ENCODE data around the gene RAD23B. TPM values are rescaled to one million over a fixed set of nuclear protein-coding genes. Genes with fewer than 3 reads are reported as not detected.
A peak's percentile ranks its signal among the peaks of the same experiment; 100 is the strongest.
"Not testable (repeated sequence)": the region's sequence is repeated elsewhere in the genome, so short reads cannot be mapped to it uniquely, and the experiment has no call there.

RAD23B gene
- total RNA-seq, 1 donor from 2014 or later, result 90.6 TPM

- peak; percentile 38 for DNase-seq (ENCODE audit: low read depth)
These were observed 9.9 kb downstream of the RAD23B start for GRCh38 chr9:107292821-107293542.

DNA sequence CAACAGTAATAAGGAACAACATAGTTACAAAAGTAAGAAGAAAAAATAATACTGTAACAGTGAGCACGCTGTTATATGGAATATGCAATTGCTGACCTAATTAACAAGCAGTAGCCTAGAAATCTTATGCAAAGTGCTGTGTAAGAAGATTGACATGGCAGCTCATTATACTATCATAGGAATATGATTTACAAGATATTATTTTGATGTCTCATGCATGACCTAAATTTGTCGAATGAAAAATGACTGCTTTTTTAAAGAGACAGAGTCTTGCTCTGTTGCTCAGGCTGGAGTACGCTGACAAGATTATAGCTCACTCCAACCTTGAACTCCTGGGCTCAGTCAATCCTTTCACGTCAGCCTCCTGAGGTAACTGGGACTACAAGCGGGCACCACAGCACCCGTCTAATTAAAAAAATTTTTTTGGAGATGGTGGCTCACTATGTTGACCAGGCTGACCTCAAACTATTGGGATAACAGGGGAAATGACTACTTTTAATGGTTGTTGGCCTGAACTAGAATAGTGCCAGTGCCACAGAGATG, 10.5 kb downstream of the RAD23B start:
- no peak for DNase-seq (ENCODE audit: low read depth)

GRCh38 chr9:107294756-107295155, 11.7 kb downstream of the RAD23B start:
- DNase-seq (ENCODE audit: low read depth), result no peak

- DNase-seq (ENCODE audit: low read depth), result no peak
These were observed 12.9 kb downstream of the RAD23B start for GRCh38 chr9:107295995-107296394.

- not testable (repeated sequence) for DNase-seq (ENCODE audit: low read depth)
These were observed 13.5 kb downstream of the RAD23B start for GRCh38 chr9:107296592-107296991.

GRCh38 chr9:107299437-107299836, 16.4 kb downstream of the RAD23B start:
- DNase-seq (ENCODE audit: low read depth), result peak; percentile 36

GRCh38 chr9:107306308-107306707, 23.2 kb downstream of the RAD23B start:
- no peak for DNase-seq (ENCODE audit: low read depth)

DNA sequence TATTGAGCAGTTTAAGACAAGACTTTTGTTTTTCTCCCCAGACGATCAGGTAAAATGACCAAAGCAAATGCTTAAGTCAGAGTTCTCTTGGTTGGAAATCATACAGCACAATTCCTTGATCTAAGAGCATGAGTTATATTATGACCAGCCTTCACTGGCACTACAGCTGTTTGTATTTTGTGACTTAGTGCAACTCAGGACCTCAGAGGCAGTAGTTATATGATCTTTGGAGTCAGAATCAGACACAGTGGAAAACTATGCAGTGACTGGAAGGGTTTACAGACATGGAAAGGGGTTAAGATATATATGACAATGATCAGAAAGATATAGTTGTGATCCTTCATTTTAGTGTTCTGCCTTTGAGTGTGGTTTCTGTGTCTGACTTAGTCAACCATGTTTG, 24.3 kb downstream of the RAD23B start:
- DNase-seq (ENCODE audit: low read depth), result no peak

- DNase-seq (ENCODE audit: low read depth), result peak; percentile 65
These were observed 25.4 kb downstream of the RAD23B start for GRCh38 chr9:107308461-107308860.

- DNase-seq (ENCODE audit: low read depth), result peak; percentile 46
These were observed 26.2 kb downstream of the RAD23B start for GRCh38 chr9:107309271-107309670.

DNA sequence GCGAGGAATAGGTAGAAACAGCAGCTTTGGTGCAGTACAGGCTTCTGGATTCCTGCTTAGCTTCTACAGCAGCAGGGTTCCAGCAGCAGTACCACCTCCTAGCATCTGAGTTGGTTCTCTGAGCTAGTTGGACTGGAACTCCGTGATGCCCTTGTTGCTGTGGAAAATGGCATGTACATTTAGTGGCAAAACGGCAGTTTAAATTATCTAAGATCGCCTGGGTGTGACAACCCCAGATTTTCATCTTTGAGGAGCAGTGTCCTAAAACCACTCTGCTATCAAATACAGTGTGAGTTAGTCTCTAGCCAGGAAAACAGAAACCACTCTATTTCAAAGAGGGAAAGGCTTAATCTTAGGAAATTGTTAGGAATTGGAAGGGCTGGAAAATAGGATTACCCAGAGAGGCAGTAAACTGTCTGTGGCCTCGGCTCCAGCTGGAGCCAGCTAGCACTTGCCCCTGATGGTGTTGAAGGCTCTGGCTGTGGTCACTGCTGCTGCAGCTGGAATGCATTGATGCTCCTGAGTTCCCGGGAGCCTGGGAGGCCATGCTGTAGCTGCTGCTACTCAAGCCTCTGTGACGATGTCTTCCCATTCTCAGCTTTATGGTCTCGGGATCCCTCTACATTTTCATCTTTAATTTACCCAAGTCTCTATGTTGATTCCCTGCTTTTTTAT, 29.4 kb downstream of the RAD23B start:
- no peak for DNase-seq (ENCODE audit: low read depth)

GRCh38 chr9:107313555-107314096, 30.5 kb downstream of the RAD23B start:
- no peak for DNase-seq (ENCODE audit: low read depth)

DNA sequence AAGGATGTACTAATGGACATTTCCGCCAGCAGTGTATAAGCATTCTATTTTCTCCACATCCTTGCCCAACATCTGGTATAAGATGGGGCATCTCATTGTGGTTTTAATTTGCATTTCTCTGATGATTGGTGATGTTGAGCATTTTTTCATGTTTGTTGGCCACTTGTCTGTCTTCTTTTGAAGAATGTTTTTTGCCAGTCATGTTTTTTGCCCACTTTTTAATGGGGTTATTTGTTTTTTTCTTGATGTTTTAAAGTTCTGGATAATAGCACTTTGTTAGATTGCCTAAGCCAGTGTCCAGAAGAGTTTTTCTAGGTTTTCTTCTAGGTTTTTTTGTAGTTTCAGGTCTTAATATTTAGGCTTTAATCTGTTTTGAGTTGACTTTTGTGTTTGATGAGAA, 31.7 kb downstream of the RAD23B start:
- no peak for DNase-seq (ENCODE audit: low read depth)

GRCh38 chr9:107316795-107317661, 33.9 kb downstream of the RAD23B start:
- no peak for DNase-seq (ENCODE audit: low read depth)

DNA sequence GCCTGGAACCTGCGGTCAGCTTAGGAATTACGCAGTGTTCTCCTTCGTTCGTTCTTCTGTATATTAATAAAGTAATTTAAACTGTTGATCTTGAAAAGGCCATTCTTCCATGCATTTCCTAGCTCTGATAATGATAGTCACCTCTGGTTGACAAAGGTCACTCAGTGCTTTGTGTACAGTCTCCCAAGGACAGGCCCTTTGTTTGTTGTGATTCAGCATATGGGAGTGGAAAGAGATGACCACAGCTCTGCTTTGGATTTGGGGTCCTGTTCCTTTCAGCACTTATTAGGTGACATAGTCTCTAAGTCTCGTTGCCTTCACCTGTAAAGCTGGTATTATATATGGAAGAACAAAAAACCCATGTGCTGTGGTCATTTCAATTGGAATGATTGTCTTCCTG, 39.6 kb downstream of the RAD23B start:
- no peak for DNase-seq (ENCODE audit: low read depth)

DNA sequence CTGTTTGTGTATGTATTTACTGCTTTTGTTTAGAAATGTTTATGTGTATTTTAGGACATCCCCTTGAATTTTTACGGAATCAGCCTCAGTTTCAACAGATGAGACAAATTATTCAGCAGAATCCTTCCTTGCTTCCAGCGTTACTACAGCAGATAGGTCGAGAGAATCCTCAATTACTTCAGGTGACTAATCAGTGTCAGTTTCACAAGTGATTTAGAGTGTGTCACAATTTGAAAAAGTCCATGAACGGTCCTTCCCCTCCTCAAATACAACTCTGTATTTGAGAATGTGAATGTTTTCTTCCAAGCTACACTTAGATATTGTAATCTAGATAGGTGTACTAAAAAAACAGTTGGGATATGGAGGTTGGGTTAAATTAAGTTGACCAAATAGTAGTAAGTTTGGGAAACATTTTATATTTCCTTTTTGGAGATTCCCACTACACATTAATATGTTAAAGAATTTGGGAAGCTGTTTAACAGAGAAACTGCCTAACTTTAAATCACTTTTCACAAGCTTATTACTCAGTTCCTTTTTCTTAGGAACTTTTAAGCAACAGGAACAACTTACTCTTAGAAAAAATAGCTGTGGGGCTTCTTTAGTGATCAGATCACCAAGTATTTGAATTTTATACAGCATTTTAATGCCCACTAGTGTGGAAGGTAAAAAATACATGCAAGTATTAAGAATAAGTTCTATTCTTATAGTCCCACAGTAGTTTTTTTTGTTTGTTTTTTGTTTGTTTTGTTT, 40.9 kb downstream of the RAD23B start:
- no peak for DNase-seq (ENCODE audit: low read depth)

DNA sequence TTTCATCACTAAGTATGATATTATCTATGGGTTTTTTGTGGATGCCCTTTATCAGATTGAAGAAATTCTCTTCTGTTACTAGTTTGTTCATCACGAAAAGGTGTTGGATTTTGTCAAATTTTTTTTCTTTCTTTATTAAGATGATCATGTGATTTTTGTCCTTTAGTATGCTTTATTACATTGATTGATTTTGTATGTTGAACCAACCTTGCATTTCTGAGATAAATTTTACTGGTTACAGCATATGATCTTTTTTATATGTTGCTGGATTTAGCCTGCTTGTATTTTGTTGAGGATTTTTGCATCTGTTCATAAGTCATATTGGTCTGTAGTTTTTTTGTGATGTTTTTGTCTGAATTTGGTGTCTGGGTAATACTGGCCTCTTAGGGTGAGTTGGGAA, 42.8 kb downstream of the RAD23B start:
- no peak for DNase-seq (ENCODE audit: low read depth)

DNA sequence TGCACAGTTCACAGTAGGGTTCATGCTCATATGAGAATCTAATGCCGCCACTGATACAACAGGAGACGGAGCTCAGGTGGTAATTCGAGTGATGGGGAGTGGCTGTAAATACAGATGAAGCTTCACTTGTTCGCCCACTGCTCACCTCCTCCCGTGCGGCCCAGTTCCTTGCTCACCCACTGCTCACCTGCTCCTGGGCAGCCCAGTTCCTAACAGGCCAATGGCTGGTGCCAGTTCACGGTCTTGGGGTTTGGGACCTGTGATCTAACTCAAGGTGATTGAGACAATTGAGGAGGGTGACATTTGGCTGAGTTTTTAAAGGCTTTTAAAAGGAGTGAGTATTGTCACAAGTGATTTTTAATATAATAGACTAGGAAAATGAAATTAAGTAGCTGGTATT, 45.4 kb downstream of the RAD23B start:
- no peak for DNase-seq (ENCODE audit: low read depth)

GRCh38 chr9:107330420-107330819, 47.3 kb downstream of the RAD23B start:
- DNase-seq (ENCODE audit: low read depth), result no peak

DNA sequence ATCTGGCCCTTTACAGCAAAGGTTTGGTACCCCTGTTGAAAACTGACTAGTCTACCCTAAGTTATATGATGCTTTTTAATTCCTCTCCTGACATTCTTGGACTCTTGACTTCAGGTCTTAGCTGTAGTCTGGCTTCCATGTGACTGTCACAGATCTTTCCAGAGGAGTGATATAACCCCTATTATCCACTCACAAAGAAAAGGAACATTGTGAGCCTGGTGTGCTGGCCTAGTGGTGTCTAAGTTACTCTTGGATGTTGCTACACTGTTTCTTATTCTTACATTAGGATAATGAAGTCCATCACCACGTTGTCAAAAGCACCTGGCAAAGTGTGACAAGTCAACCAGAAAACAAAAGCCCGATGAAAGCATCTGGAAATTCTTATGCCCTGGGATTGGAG, 49.8 kb downstream of the RAD23B start:
- DNase-seq (ENCODE audit: low read depth), result no peak

- DNase-seq (ENCODE audit: low read depth), result no peak
These were observed 50.3 kb downstream of the RAD23B start for GRCh38 chr9:107333363-107333762.
